ENCODE results near the gene LZTR1.
"Not testable (repeated sequence)": the region's sequence is repeated elsewhere in the genome, so short reads cannot be mapped to it uniquely, and the experiment has no call there.

The LZTR1 gene

DNA sequence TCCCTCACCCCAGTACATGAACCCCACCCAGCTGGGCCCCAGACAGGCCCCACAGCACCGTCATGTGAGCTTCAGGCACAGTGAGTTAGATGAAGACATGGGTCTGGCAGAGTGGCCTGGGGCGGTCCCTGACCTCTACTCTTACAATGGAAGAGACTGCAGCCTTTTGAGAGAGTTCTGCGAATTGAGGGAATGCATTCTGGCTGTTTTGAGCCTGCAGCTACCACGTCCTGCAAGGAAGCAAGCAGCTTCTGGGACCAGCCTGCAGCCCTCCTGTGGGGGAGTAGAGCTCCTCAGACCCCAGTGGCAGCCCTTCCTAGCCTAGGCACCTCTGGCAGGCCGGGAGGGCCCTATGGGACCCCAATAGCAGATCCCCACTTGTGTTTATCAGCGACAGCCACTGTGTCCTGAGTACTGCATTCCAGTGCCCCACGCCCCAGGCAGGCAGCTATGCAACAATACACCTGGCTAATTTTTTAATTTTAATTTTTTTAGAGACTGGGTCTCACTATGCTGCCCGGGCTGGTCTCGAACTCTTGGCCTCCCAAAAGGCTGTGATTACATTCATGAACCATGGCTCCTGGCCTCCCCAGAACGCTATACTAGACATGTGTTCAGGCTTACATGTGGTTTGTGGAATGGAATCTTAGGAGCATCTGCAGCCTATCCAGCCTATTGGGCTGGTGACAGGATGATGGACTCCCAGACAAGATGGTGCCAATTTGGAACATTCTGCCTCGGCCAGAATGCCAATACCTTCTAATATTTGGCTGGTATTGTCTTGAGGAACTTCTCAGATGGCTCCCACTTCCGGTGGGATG is 51.0 kb downstream of the LZTR1 start:
- Histone ChIP-seq H3K27me3 (ENCODE audit: control insufficient read depth, insufficient read depth, low read length) (peaks cover 3% of the 10 kb centered on the region), H3K36me3 (ENCODE audit: control insufficient read depth, insufficient read depth, low read length) (no peaks in the 10 kb centered on the region), H3K4me2 (ENCODE audit: low read length) (no peak overlapping the region), H3K79me2 (no peaks in the 10 kb centered on the region), H3K9ac (no peak overlapping the region), H3K27ac (no peak overlapping the region), H3K4me1 (no peaks in the 10 kb centered on the region), H3K9me3 (ENCODE audit: control insufficient read depth, low read length) (no peaks in the 10 kb centered on the region), H3K4me3 (ENCODE audit: low read depth, low read length) (no peak overlapping the region), H2AFZ (peak overlapping the region; percentile 58)
- TF ChIP-seq, protein P1, sequence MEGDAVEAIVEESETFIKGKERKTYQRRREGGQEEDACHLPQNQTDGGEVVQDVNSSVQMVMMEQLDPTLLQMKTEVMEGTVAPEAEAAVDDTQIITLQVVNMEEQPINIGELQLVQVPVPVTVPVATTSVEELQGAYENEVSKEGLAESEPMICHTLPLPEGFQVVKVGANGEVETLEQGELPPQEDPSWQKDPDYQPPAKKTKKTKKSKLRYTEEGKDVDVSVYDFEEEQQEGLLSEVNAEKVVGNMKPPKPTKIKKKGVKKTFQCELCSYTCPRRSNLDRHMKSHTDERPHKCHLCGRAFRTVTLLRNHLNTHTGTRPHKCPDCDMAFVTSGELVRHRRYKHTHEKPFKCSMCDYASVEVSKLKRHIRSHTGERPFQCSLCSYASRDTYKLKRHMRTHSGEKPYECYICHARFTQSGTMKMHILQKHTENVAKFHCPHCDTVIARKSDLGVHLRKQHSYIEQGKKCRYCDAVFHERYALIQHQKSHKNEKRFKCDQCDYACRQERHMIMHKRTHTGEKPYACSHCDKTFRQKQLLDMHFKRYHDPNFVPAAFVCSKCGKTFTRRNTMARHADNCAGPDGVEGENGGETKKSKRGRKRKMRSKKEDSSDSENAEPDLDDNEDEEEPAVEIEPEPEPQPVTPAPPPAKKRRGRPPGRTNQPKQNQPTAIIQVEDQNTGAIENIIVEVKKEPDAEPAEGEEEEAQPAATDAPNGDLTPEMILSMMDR (IDR thresholded peaks at IDR 0.05), result no peak

DNA sequence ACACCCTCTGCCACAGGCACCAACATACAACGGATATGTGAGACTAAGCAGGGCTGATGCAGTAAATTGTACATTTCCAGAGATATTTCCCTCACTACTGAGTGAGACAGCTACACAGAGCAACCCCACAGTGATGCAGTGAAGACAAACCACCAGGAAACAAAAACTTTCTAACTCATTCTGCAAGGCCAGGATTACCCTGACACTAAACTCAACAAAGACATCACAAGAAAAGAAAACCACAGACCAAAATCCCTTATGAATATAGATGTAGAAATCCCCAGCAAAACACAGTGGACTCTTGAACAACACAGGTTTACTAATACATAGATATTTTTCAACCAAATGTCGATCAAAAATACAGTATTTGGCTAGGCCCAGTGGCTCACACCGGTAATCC is 51.8 kb downstream of the LZTR1 start:
- Histone ChIP-seq H3K36me3 (ENCODE audit: control insufficient read depth, insufficient read depth, low read length) (no peaks in the 10 kb centered on the region), H3K4me1 (no peaks in the 10 kb centered on the region), H3K9ac (no peak overlapping the region), H3K9me3 (ENCODE audit: control insufficient read depth, low read length) (no peaks in the 10 kb centered on the region), H2AFZ (no peak overlapping the region), H3K4me3 (ENCODE audit: low read depth, low read length) (no peak overlapping the region), H3K27ac (no peak overlapping the region), H3K4me2 (ENCODE audit: low read length) (no peak overlapping the region), H3K79me2 (no peaks in the 10 kb centered on the region), H3K27me3 (ENCODE audit: control insufficient read depth, insufficient read depth, low read length) (peaks cover 3% of the 10 kb centered on the region)
- TF ChIP-seq, protein P1 (IDR thresholded peaks at IDR 0.05), result no peak

DNA sequence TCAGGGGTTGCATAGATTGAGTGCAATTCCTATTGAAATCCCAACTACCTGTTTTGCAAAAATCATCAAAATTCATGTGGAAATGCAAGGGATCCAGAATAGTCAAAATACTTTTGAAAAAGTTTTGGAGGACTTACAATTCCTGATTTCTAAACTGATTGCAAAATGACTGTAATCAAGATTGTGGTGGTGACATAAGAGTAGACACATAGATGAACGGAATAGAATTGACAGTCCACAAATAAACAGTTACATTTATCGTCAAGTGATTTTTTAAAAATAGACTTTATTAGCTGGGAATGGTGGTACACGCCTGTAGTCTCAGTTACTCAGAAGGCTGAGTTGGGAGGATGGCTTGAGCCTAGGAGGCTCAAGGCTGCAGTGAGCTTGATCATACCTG is 52.9 kb downstream of the LZTR1 start:
- H3K79me2 ChIP-seq, result no peaks in the 10 kb centered on the region
- no peak overlapping the region for H3K27ac ChIP-seq
- no peak overlapping the region for H2AFZ ChIP-seq
- TF ChIP-seq, protein P1 (IDR thresholded peaks at IDR 0.05), result no peak
- H3K4me3 ChIP-seq (ENCODE audit: low read depth, low read length), result no peak overlapping the region
- no peak overlapping the region for H3K4me2 ChIP-seq (ENCODE audit: low read length)
- H3K9me3 ChIP-seq (ENCODE audit: control insufficient read depth, low read length), result no peaks in the 10 kb centered on the region
- H3K27me3 ChIP-seq (ENCODE audit: control insufficient read depth, insufficient read depth, low read length), result peaks cover 3% of the 10 kb centered on the region
- no peak overlapping the region for H3K9ac ChIP-seq
- no peaks in the 10 kb centered on the region for H3K36me3 ChIP-seq (ENCODE audit: control insufficient read depth, insufficient read depth, low read length)
- no peaks in the 10 kb centered on the region for H3K4me1 ChIP-seq

DNA sequence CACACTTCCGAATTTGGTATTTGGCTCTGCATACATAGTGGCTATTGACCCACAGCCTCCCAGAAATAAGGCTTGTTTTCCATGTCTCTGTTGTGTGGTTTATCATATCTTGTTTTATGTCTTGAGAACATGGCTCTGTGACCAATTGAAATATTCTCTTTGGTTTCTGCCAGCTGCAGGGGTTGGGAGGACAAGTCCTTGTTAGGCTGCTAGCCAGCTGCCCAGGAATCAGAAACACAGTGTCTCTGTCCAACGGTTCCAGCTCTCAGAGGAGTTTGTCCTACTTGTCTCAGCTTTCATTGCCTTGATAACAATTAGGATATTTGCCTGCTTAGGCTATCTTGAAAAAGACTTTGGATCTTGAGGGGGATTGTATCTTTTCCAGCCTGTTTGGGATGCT is 56.3 kb downstream of the LZTR1 start:
- no peaks in the 10 kb centered on the region for H3K36me3 ChIP-seq (ENCODE audit: control insufficient read depth, insufficient read depth, low read length)
- no peak overlapping the region for H3K4me2 ChIP-seq (ENCODE audit: low read length)
- no peak overlapping the region for H2AFZ ChIP-seq
- H3K27ac ChIP-seq, result no peak overlapping the region
- H3K9me3 ChIP-seq (ENCODE audit: control insufficient read depth, low read length), result no peaks in the 10 kb centered on the region
- no peak overlapping the region for H3K9ac ChIP-seq
- TF ChIP-seq, protein P1 (IDR thresholded peaks at IDR 0.05), result no peak
- H3K4me1 ChIP-seq, result no peaks in the 10 kb centered on the region
- H3K4me3 ChIP-seq (ENCODE audit: low read depth, low read length), result no peak overlapping the region
- H3K27me3 ChIP-seq (ENCODE audit: control insufficient read depth, insufficient read depth, low read length), result no peaks in the 10 kb centered on the region
- no peaks in the 10 kb centered on the region for H3K79me2 ChIP-seq

DNA sequence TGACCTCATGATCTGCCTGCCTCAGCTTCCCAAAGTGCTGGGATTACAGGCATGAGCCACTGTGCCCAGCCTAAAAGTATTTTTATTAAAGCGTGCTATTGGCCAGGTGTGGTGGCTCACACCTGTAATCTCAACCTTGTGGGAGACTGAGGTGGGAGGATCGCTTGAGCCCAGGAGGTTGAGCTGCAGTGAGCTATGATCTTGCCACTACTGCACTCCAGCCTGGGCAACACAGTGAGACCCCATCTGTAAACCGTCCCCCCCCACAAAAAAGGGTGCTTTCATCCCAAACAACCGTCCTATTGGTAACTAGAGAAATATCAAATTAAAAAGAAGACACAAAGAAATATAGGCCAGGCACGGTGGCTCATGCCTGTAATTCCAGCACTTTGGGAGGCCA is 57.1 kb downstream of the LZTR1 start:
- H3K9ac ChIP-seq; H3K9me3 ChIP-seq (ENCODE audit: control insufficient read depth, low read length); H2AFZ ChIP-seq; H3K79me2 ChIP-seq; H3K4me3 ChIP-seq (ENCODE audit: low read depth, low read length); H3K4me2 ChIP-seq (ENCODE audit: low read length); H3K4me1 ChIP-seq; H3K27me3 ChIP-seq (ENCODE audit: control insufficient read depth, insufficient read depth, low read length); H3K27ac ChIP-seq; H3K36me3 ChIP-seq (ENCODE audit: control insufficient read depth, insufficient read depth, low read length): not testable (repeated sequence)
